Fibroblast of lung (primary cell): ENCODE results near the gene CALY. TPM values are rescaled to one million over a fixed set of nuclear protein-coding genes. Genes with fewer than 3 reads are reported as not detected.

Source experiments
- DNase-seq, 2 donors: peaks; one replicate each; pipeline versions ENCODE4 v3.0.0 to v3.0.0-alpha.2; 2010; ENCODE audit warnings: low read depth in 2 of 2
- H2AFZ ChIP-seq: 2 replicates; pipeline ENCODE4 v1.5.1; 2012; ENCODE audit warnings: low read length, control low read depth, inconsistent platforms
- H3K27ac ChIP-seq: 2 replicates; pipeline ENCODE4 v1.5.1; 2011; ENCODE audit warnings: low read length, control low read depth; ENCODE audit not compliant: insufficient read depth
- H3K27me3 ChIP-seq: 2 replicates; pipeline ENCODE4 v1.5.1; 2011; ENCODE audit warnings: mild to moderate bottlenecking, low read length; ENCODE audit not compliant: control insufficient read depth, insufficient read depth
- H3K36me3 ChIP-seq: 2 replicates; pipeline ENCODE4 v1.5.1; 2011; ENCODE audit warnings: low read length; ENCODE audit not compliant: control insufficient read depth, insufficient read depth
- H3K4me1 ChIP-seq: 2 replicates; pipeline ENCODE4 v1.5.1; 2011; ENCODE audit warnings: low read length; ENCODE audit not compliant: control insufficient read depth, insufficient read depth; ENCODE audit errors: extremely low read depth
- H3K4me2 ChIP-seq: 2 replicates; pipeline ENCODE4 v1.5.1; 2011; ENCODE audit warnings: low read length, control low read depth; ENCODE audit not compliant: insufficient read depth; ENCODE audit errors: extremely low read depth
- H3K4me3 ChIP-seq, 4 experiments: fragments of 200-600 bp in 1 of 4; sonication (generic) in 1 of 4; replicated peaks in 1 of 4; 2 replicates each; pipeline ENCODE4 v1.5.1; 2011 to 2016; ENCODE audit warnings: low read length in 4 of 4, low read depth in 3 of 4, mild to moderate bottlenecking in 3 of 4, control low read depth in 2 of 4, inconsistent platforms in 1 of 4, mixed read lengths in 1 of 4; ENCODE audit not compliant: insufficient read depth in 1 of 4; ENCODE audit errors: control extremely low read depth in 1 of 4
- H3K79me2 ChIP-seq: 2 replicates; pipeline ENCODE4 v1.5.1; 2012; ENCODE audit warnings: mild to moderate bottlenecking, low read length, inconsistent platforms; ENCODE audit not compliant: control insufficient read depth, insufficient read depth
- H3K9ac ChIP-seq: 2 replicates; pipeline ENCODE4 v1.5.1; 2011; ENCODE audit warnings: mild to moderate bottlenecking, low read length, control low read depth; ENCODE audit not compliant: insufficient read depth
- H3K9me3 ChIP-seq: 2 replicates; pipeline ENCODE4 v1.5.1; 2012; ENCODE audit warnings: low read depth, low read length; ENCODE audit not compliant: control insufficient read depth, insufficient read depth
- H4K20me1 ChIP-seq: 2 replicates; pipeline ENCODE4 v1.5.1; 2011; ENCODE audit warnings: low read length; ENCODE audit not compliant: control insufficient read depth, insufficient read depth; ENCODE audit errors: extremely low read depth
- CTCF ChIP-seq, 2 donors: IDR thresholded peaks in 1 of 2; conservative IDR thresholded peaks in 1 of 2; 1 replicate in 1 of 2; 2 replicates in 1 of 2; pipeline ENCODE4 v1.5.1; 2011 to 2012; ENCODE audit warnings: low read length in 2 of 2, control low read depth in 1 of 2, inconsistent platforms in 1 of 2, low read depth in 1 of 2, mild to moderate bottlenecking in 1 of 2
- EZH2 ChIP-seq: IDR thresholded peaks from 2 replicates; pipeline ENCODE4 v1.5.1; 2012; ENCODE audit warnings: low read length, control low read depth, mild to moderate bottlenecking; ENCODE audit errors: missing control alignments
- polyA plus RNA-seq, 2 donors: library from polyadenylated mRNA; depleted of rRNA in 1 of 2; stranded (reverse) in 1 of 2; unstranded in 1 of 2; fragments of >200 nt; gene quantifications; 2 replicates each; pipeline ENCODE4 v1.2.1, GENCODE V29; 2011 to 2012; ENCODE audit warnings: missing spikeins in 1 of 2
- total RNA-seq: library from RNA; depleted of rRNA; stranded (reverse); fragments of >200 nt; gene quantifications from 2 replicates; pipeline ENCODE4 v1.2.1, GENCODE V29; 2014

CALY gene
- total and polyA plus RNA-seq, 2 donors (not counting 1 experiment from before 2014, with no cell fraction given): not detected

DNA sequence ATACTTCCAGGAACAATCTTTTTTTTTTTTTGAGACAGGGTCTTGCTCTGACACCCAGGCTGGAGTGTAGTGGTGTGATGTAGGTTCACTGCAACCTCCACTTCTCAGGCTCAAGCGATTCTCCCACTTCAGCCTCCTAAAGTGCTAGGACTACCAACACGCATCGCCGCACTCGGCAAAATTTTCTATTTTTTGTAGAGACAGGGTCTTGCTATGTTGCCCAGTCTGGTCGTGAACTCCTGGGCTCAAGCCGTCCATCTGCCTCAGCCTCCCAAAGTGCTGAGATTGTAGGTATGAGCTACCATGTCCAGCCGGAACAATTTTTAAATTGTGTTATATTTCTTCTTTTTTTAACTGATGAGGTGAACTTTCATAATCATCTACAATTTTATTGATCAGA is 25.9 kb downstream of the CALY start:
- Histone ChIP-seq H3K4me3 (no peak overlapping the region), H2AFZ (no peak overlapping the region), H3K79me2 (peaks cover 25% of the 10 kb centered on the region), H3K27ac (no peak overlapping the region), H3K4me1 (peaks cover 3% of the 10 kb centered on the region), H3K27me3 (no peaks in the 10 kb centered on the region), H3K36me3 (peaks cover 3% of the 10 kb centered on the region), H3K9ac (no peak overlapping the region), H3K9me3 (no peaks in the 10 kb centered on the region), H3K4me2 (no peak overlapping the region), H4K20me1 (no peaks in the 10 kb centered on the region)
- DNase-seq: no peak
- TF ChIP-seq CTCF (conservative IDR thresholded peaks at IDR 0.05 in 1 of 2, IDR thresholded peaks at IDR 0.05 in 1 of 2; ENCODE audit: low read depth in 1 of 2, low read length in 2 of 2): no peak
- no peak for TF ChIP-seq EZH2

- Histone ChIP-seq H3K79me2 (peaks cover 29% of the 10 kb centered on the region), H2AFZ (no peak overlapping the region), H3K27me3 (no peaks in the 10 kb centered on the region), H3K4me1 (peaks cover 3% of the 10 kb centered on the region), H3K4me2 (no peak overlapping the region), H3K36me3 (peaks cover 5% of the 10 kb centered on the region), H3K27ac (no peak overlapping the region), H3K9ac (no peak overlapping the region), H3K4me3 (no peak overlapping the region), H3K9me3 (no peaks in the 10 kb centered on the region), H4K20me1 (no peaks in the 10 kb centered on the region)
- no peak for DNase-seq
- no peak for TF ChIP-seq EZH2
- no peak for TF ChIP-seq CTCF (conservative IDR thresholded peaks at IDR 0.05 in 1 of 2, IDR thresholded peaks at IDR 0.05 in 1 of 2; ENCODE audit: low read depth in 1 of 2, low read length in 2 of 2)
Measured at GRCh38 chr10:133310399-133310755, 26.3 kb downstream of the CALY start.

DNA sequence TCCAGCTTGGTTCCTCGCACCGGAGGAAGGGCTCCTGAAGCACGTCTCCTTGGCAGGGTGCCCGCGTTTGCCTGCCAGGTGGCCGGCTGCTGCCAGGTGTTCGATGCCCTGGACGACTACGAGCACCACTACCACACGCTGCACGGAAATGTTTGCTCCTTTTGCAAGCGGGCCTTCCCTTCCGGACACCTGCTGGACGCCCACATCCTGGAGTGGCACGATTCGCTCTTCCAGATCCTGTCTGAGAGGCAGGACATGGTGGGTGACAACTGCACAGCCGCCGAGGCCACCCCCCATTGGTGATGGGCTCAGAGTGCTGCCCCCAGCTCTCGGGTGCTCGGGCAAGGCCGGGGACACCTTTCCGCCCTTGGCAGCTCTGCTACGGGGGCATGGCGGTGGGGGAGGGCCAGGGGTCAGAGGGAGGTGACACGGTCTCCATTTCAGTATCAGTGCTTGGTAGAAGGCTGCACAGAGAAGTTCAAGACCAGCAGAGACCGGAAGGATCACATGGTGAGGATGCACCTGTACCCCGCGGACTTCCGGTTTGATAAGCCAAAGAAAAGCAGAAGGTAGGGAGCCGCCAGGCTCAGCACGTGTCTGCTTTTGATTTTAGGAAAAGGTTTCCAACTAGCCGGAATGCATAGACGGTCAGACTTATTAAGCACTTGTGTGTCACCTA is 26.8 kb downstream of the CALY start:
- H2AFZ ChIP-seq: no peak overlapping the region
- no peak overlapping the region for H3K4me2 ChIP-seq
- no peak overlapping the region for H3K4me3 ChIP-seq
- H3K9me3 ChIP-seq: no peaks in the 10 kb centered on the region
- TF ChIP-seq CTCF (conservative IDR thresholded peaks at IDR 0.05 in 1 of 2, IDR thresholded peaks at IDR 0.05 in 1 of 2; ENCODE audit: low read depth in 1 of 2, low read length in 2 of 2): no peak
- no peak for TF ChIP-seq EZH2
- peaks cover 3% of the 10 kb centered on the region for H3K4me1 ChIP-seq
- no peak overlapping the region for H3K9ac ChIP-seq
- H3K36me3 ChIP-seq: peaks cover 5% of the 10 kb centered on the region
- no peak for DNase-seq
- H3K79me2 ChIP-seq: peaks cover 32% of the 10 kb centered on the region
- no peak overlapping the region for H3K27ac ChIP-seq
- H4K20me1 ChIP-seq: no peaks in the 10 kb centered on the region
- no peaks in the 10 kb centered on the region for H3K27me3 ChIP-seq
